NB4 (cell line): ENCODE measurements around the gene KCNG2.

Source experiments
- DNase-seq: peaks from one replicate; pipeline ENCODE4 v3.0.0; 2010; ENCODE audit warnings: low read depth
- H3K4me3 ChIP-seq: one replicate; pipeline ENCODE4 v1.5.1; 2011; ENCODE audit warnings: mild to moderate bottlenecking, low read depth, low read length, moderate library complexity
- CTCF ChIP-seq: IDR thresholded peaks from one replicate; pipeline ENCODE4 v1.5.1; 2012; ENCODE audit warnings: low read depth, low read length
- MAX ChIP-seq: IDR thresholded peaks from 2 replicates; pipeline ENCODE4 v1.6.1; 2011; ENCODE audit warnings: low read depth, low read length
- MYC ChIP-seq: IDR thresholded peaks from 2 replicates; pipeline ENCODE4 v1.6.1; 2011; ENCODE audit warnings: low read depth, low read length
- POLR2A ChIP-seq: IDR thresholded peaks from 2 replicates; pipeline ENCODE4 v1.6.1; 2011; ENCODE audit warnings: mild to moderate bottlenecking; ENCODE audit not compliant: insufficient read length; ENCODE audit errors: extremely low read depth

KCNG2 gene

GRCh38 chr18:79897940-79898625 is 100.3 kb downstream of the KCNG2 start:
- no peak for DNase-seq
- no peak overlapping the region for H3K4me3 ChIP-seq
- TF ChIP-seq MAX: no peak
- TF ChIP-seq MYC: no peak
- TF ChIP-seq POLR2A: no peak
- no peak for TF ChIP-seq CTCF

DNA sequence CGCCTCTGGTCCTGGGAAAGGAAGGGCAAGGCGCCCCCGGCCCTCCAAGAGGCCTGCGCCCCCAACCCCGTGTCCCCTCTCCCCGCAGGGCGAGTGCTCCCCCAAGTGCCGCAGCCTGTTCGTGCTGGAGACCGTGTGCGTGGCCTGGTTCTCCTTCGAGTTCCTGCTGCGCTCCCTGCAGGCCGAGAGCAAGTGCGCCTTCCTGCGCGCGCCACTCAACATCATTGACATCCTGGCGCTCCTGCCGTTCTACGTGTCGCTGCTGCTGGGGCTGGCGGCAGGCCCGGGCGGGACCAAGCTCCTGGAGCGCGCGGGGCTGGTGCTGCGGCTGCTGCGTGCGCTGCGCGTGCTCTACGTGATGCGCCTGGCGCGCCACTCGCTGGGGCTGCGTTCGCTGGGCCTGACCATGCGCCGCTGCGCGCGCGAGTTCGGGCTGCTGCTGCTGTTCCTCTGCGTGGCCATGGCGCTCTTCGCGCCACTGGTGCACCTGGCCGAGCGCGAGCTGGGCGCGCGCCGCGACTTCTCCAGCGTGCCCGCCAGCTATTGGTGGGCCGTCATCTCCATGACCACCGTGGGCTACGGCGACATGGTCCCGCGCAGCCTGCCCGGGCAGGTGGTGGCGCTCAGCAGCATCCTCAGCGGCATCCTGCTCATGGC is 101.3 kb downstream of the KCNG2 start:
- no peak overlapping the region for H3K4me3 ChIP-seq
- no peak for DNase-seq
- TF ChIP-seq MAX: no peak

DNA sequence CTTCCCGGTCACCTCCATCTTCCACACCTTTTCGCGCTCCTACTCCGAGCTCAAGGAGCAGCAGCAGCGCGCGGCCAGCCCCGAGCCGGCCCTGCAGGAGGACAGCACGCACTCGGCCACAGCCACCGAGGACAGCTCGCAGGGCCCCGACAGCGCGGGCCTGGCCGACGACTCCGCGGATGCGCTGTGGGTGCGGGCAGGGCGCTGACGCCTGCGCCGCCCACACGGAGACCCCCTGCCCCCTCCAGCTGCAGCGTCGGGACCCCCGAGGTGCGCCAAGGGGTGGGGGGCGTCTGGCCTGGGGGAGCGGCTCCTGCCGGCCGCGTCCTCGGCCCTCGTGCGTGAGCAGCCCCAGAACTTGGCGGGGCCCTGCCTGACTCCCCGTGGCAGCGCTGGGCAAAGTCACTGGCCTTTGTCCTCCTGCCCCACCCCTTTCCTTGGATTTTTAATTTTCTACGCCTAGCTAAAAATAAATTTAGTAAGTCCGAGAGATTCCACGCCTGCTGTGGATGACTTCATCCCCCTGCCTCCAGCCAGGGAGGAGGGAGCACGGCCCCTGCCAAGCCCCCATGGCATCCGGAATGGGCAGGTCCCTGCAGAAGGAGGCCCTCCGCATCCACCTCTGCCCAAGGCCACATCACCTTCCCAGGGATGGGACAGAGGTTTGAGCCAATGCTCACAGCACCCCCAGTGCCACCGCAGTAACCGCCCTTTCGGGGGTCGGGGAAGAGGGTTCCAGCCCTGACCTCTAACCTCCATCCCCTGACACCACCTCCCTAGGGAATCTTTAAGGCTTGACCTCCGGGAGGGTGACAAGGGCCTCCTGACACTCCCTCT is 102.1 kb downstream of the KCNG2 start:
- TF ChIP-seq MYC (no peak), MAX (no peak), CTCF (no peak), POLR2A (no peak)
- DNase-seq: no peak
- H3K4me3 ChIP-seq: no peak overlapping the region

DNA sequence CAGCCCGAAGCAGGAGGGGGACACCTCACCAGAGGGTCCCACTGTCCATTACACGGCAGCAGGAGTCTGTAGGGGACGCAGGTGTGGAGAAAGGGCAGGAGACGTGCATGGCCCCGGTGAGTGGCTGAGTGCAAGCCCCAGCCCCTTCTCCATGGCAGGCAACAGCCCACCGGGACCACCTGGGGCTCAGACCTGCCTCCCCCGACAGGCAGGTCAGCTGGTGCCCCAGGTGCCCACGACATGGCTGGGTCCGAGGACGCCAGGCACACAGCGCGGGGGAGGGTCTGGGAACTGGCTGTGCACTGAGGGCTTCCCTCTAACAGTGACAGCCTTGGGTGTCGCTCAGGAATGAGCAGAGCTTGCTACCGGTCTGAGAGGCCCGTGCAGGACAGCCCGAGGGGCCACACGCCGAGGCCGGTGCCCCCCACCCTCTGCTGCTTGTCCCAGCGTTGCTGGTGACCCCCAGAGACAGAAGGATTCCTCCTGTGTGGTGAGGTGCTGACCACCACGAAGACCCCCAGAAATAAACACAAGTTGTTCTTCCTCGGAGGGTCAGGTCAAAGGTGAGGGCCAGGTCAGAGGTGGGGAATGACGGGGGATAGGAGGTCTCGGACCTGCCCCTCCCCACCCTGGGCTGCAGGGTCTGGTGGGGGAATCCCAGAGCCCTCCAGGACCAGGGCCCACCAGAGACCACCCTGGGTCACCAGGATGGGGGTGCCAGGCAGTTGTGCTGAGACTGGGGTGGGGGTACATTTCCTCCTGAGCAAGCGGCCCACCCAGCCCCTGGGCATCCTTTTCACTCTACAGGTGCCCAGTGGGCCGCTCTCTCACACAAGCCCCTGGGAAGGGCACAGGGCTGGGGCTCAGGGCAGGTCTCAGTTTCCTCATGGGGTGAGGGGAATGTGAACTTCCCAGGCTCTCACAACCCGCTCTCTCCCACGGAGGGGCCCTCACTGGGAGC is 103.2 kb downstream of the KCNG2 start:
- DNase-seq: no peak
- H3K4me3 ChIP-seq: no peak overlapping the region
- TF ChIP-seq MYC (no peak), CTCF (no peak), MAX (no peak), POLR2A (no peak)

GRCh38 chr18:79901665-79902064 is 103.9 kb downstream of the KCNG2 start:
- no peak overlapping the region for H3K4me3 ChIP-seq
- no peak for TF ChIP-seq MYC
- no peak for TF ChIP-seq POLR2A
- no peak for TF ChIP-seq MAX
- TF ChIP-seq CTCF: no peak
- DNase-seq: no peak
